Suprapubic skin (tissue), 4 donors: ENCODE results near the gene SLC6A19. TPM values are rescaled to one million over a fixed set of nuclear protein-coding genes. Genes with fewer than 3 reads are reported as not detected.

ENCODE experiments used
- DNase-seq, 2 donors: peaks; one replicate each; pipeline ENCODE4 v3.0.0-alpha.2; 2019; ENCODE audit warnings: low spot score in 2 of 2
- H3K27ac ChIP-seq: fragments of 200-600 bp; sonication (generic); one replicate; pipeline ENCODE4 v1.5.1; 2019
- H3K27me3 ChIP-seq: fragments of 200-600 bp; sonication (generic); one replicate; pipeline ENCODE4 v1.5.1; 2019
- H3K36me3 ChIP-seq: fragments of 200-600 bp; sonication (generic); one replicate; pipeline ENCODE4 v1.5.1; 2019
- H3K4me1 ChIP-seq: fragments of 200-600 bp; sonication (generic); one replicate; pipeline ENCODE4 v1.5.1; 2019
- H3K4me3 ChIP-seq: fragments of 200-600 bp; sonication (generic); one replicate; pipeline ENCODE4 v1.5.1; 2019; ENCODE audit warnings: mild to moderate bottlenecking
- H3K9me3 ChIP-seq: fragments of 200-600 bp; sonication (generic); one replicate; pipeline ENCODE4 v1.5.1; 2019
- CTCF ChIP-seq, 2 donors: fragments of 200-600 bp in 1 of 2; fragments of 450-650 bp in 1 of 2; sonication (generic) in 1 of 2; IDR thresholded peaks; one replicate each; pipeline ENCODE4 v1.5.1; 2016 to 2019; ENCODE audit warnings: antibody characterized with exemption in 2 of 2, mild to moderate bottlenecking in 1 of 2, moderate library complexity in 1 of 2
- EP300 ChIP-seq: sonication (generic); formaldehyde crosslinking; IDR thresholded peaks from one replicate; pipeline ENCODE4 v1.6.1; 2017; ENCODE audit warnings: antibody characterized with exemption
- POLR2A ChIP-seq, 2 donors: fragments of 450-650 bp; IDR thresholded peaks; one replicate each; pipeline ENCODE4 v1.6.1; 2017; ENCODE audit warnings: antibody characterized with exemption in 2 of 2, mild to moderate bottlenecking in 2 of 2, moderate library complexity in 2 of 2
- POLR2AphosphoS5 ChIP-seq, 3 donors: sonication (generic); formaldehyde crosslinking; IDR thresholded peaks; one replicate each; pipeline ENCODE4 v1.6.1; 2017; ENCODE audit warnings: antibody characterized with exemption in 3 of 3
- WGBS: methylation state at CpG from one replicate; pipeline ENCODE4 v1.1.5; 2018; 5-methylcytosine and 5-hydroxymethylcytosine counted together
- total RNA-seq, 4 donors: library from RNA; depleted of rRNA; stranded (reverse); fragments of >200 nt; gene quantifications; one replicate each; pipeline ENCODE4 v1.1.0, GENCODE V29; 2016

Gene SLC6A19
- total RNA-seq, 4 donors from 2014 or later: 0.23 TPM; not detected in 3

GRCh38 chr5:1247811-1248210, 46.4 kb downstream of the SLC6A19 start:
- Histone ChIP-seq H3K36me3 (no peaks in the 10 kb centered on the region), H3K4me1 (no peaks in the 10 kb centered on the region), H3K27me3 (peaks cover 66% of the 10 kb centered on the region), H3K27ac (no peak overlapping the region), H3K4me3 (no peak overlapping the region), H3K9me3 (no peaks in the 10 kb centered on the region)
- no peak for TF ChIP-seq CTCF (IDR thresholded peaks at IDR 0.05)
- no peak for TF ChIP-seq POLR2A (IDR thresholded peaks at IDR 0.05)
- TF ChIP-seq EP300: no peak
- TF ChIP-seq POLR2AphosphoS5 (IDR thresholded peaks at IDR 0.05): no peak
- DNase-seq: no peak
- WGBS: 61% methylated on average over 6 of the region's 6 CpGs

- DNase-seq: no peak
- Histone ChIP-seq H3K36me3 (no peaks in the 10 kb centered on the region), H3K4me3 (no peak overlapping the region), H3K27me3 (peaks cover 55% of the 10 kb centered on the region), H3K27ac (no peak overlapping the region), H3K9me3 (no peaks in the 10 kb centered on the region), H3K4me1 (no peaks in the 10 kb centered on the region)
- TF ChIP-seq EP300 (no peak), POLR2A (IDR thresholded peaks at IDR 0.05) (no peak), POLR2AphosphoS5 (IDR thresholded peaks at IDR 0.05) (no peak), CTCF (IDR thresholded peaks at IDR 0.05) (no peak)
- WGBS: 72% methylated on average over 15 of the region's 29 CpGs
Observed at GRCh38 chr5:1249366-1250280, 48.2 kb downstream of the SLC6A19 start.

DNA sequence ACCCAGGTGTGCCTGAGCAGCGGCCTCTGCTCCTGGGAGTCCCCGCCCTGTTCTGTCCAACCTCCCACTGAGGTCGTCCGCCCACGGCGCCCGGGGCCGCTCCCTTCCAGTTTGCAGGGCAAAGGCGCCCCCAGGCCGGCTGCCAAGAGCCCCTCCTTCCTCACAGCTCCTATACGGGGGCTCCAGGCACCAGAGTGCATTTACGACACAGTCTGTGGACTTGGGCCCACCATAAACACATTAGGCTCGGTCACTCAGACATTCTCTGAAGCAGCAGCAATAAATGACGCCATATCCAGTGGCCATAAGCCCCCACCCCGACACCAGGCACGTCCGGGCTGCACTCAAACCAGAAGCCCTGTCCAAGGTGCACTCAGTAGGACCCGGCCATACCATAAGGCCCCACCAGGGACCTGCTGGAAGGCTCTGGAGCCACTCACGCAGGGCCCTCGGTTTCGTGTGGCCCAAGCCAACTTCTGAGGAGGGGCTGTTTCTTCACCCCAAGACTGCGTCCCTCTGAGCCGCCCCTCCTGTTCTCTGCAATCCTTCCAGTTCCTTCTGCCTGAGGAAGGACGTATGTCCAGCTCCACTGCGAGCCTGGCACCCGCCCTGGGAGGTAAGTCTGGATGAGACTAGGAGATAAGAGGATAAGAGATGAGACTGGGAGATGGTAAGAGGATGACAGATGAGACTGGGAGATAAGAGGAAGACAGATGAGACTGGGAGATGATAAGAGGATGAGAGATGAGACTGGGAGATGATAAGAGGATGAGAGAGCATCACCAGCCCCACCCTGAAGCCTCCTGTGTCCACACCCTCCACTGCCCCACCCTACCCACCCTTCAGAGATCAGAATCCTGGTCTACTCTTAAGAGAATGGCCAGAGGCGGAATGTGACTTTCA, 50.5 kb downstream of the SLC6A19 start:
- peaks cover 35% of the 10 kb centered on the region for H3K27me3 ChIP-seq
- no peaks in the 10 kb centered on the region for H3K36me3 ChIP-seq
- no peak overlapping the region for H3K4me3 ChIP-seq
- no peaks in the 10 kb centered on the region for H3K9me3 ChIP-seq
- TF ChIP-seq POLR2A (IDR thresholded peaks at IDR 0.05): no peak
- TF ChIP-seq POLR2AphosphoS5 (IDR thresholded peaks at IDR 0.05): no peak
- no peak for TF ChIP-seq CTCF (IDR thresholded peaks at IDR 0.05)
- no peak for TF ChIP-seq EP300
- no peaks in the 10 kb centered on the region for H3K4me1 ChIP-seq
- 47% methylated on average over 21 of the region's 27 CpGs for WGBS
- DNase-seq: no peak
- no peak overlapping the region for H3K27ac ChIP-seq

DNA sequence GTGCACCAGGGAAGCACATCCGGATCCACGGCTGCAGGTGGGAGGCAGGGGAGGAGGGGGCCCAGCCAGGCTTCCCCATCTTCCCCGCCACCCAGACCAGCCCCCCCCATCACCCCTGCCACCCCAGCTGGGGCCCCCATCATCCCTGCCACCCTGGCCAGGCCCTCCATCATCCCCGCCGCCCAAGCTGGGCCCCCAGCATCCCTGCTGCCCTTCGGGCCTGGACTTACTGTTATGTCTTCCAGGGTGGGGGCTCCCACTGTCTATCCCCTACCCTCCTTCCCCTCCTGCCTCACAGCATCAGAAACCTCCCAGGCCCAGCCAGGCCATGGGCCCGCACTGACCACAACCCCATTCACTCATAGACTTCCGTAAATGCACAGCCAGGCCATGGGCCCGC, 51.3 kb downstream of the SLC6A19 start:
- Histone ChIP-seq H3K27me3 (peaks cover 27% of the 10 kb centered on the region), H3K9me3 (no peaks in the 10 kb centered on the region), H3K27ac (no peak overlapping the region), H3K4me3 (no peak overlapping the region), H3K36me3 (no peaks in the 10 kb centered on the region), H3K4me1 (no peaks in the 10 kb centered on the region)
- 85% methylated on average over 5 of the region's 9 CpGs for WGBS
- DNase-seq: no peak
- TF ChIP-seq POLR2A (IDR thresholded peaks at IDR 0.05): no peak
- no peak for TF ChIP-seq CTCF (IDR thresholded peaks at IDR 0.05)
- TF ChIP-seq POLR2AphosphoS5 (IDR thresholded peaks at IDR 0.05): no peak
- TF ChIP-seq EP300: no peak
